ELR (cell line): ENCODE results near the gene WIZ.

Experiments used
- DNase-seq: peaks from one replicate; pipeline ENCODE4 v3.0.0-alpha.2; 2015; ENCODE audit warnings: low read depth

The WIZ gene

GRCh38 chr19:15466851-15467733 is 17.3 kb upstream of the WIZ start:
- peak; percentile 71 for DNase-seq

GRCh38 chr19:15464394-15465385 is 14.9 kb upstream of the WIZ start, which contains the start of gene RASAL3:
Gene RASAL3, minus strand, starts transcription at chr19:15464544. Its CDS starts 186 bp downstream, at chr19:15464358.
- no peak for DNase-seq

DNA sequence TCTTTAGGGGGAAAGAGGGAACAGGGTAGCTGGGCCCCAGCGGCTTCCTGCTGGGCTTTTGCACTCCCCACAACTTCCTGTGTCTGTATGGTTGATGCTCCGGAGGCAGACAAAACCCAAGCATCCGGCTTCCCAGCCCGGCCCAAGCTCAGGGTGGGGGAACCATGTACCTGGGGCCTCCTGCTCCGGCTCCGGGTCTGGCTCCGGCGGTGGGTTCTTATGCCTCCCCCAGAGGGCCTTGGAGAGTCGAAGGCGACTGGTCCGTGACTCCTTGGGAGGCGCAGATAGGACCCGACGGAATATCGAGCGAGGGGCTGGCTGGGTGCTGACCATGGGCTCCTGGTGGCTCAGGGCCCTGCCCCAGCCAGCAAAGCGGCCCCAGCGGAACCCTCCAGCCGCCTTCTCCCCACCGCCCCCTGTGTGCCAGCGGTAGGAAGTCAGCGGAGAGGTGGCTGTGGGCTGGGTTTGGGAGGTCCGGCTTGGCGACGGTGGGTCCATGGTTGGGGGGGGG is 14.2 kb upstream of the WIZ start:
- no peak for DNase-seq

DNA sequence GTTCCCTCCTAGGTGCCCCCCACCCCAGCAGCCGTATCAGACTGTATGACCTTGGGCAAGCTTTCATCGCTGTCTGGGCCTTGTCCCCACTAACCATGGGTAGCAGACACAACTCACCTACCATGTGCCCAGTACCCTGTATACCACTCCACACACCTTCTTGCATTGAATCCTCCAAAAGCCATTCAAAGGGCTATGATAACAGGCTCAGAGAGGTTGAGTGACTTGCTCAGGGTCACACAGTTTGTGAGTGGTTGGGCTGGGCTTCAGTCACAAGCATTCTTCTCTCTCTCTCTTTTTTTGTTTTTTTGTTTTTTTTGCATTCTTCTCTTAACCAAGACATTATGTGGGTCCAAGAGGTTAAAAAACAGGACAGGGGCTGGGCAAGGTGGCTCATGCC is 11.9 kb upstream of the WIZ start:
- no peak for DNase-seq

- no peak for DNase-seq
These were observed 8.1 kb upstream of the WIZ start for GRCh38 chr19:15457701-15458484.

DNA sequence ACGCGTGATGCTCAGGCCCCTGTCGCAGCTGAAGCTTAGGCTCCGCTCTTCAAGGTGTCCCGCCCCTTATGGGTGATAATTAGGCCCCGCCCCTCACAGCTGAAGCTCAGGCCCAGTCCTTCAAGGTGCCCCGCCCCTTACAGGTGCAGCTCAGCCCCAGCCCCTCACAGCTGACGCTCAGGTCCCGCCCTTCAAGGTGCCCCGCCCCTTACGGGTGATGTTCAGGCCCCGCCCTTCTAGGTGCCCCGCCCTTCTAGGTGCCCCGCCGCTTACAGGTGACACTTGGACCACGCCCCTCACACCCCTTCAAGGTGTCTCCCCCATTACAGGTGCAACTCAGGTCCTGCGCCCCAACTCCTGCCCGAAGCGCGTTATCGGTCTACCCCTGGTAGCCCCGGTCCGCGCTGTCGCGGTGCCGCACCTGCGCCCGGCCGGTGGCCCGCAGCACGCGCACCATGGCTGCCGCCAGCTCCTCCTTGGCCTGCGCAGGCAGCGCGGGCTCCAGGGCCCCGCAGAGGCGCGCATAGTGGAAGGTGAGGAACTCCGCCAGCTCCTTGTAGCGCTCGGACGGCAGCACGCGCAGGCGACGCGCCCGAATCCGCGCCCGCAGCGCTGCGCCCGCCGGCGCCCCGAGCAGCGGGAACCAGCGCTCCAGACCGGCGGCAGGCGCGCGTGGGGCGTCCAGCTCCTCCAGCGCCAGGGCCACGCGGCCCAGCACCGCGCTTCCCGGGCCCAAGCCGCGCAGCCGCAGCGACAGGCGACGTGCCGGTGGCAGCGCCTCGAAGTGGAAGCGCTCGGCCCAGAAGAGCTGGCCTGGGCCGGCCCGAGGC is 7.3 kb upstream of the WIZ start:
- no peak for DNase-seq

DNA sequence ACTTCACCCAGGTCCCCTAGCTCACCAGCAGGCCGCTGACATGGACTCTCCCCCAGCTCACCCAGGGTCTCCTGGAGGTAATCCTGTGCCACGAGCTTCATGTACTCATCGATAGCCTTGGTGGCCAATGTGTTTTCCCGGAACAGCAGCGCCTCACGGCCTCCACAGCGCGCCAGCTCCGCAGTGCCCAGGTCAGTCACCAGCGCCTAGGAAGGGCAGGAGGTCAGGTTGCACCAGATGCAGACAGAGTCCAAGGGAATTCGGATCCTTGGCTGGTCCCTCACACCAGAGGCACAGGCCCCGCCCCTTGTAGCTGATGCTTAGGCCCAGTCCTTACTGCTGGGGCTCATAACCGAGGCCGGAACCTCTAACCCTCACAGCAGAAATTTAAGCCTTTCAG is 6.7 kb upstream of the WIZ start:
- DNase-seq: no peak

- DNase-seq: no peak
These were observed 6.2 kb upstream of the WIZ start for GRCh38 chr19:15455996-15456395.

- DNase-seq: no peak
These were observed 4.4 kb upstream of the WIZ start for GRCh38 chr19:15453906-15454860.

DNA sequence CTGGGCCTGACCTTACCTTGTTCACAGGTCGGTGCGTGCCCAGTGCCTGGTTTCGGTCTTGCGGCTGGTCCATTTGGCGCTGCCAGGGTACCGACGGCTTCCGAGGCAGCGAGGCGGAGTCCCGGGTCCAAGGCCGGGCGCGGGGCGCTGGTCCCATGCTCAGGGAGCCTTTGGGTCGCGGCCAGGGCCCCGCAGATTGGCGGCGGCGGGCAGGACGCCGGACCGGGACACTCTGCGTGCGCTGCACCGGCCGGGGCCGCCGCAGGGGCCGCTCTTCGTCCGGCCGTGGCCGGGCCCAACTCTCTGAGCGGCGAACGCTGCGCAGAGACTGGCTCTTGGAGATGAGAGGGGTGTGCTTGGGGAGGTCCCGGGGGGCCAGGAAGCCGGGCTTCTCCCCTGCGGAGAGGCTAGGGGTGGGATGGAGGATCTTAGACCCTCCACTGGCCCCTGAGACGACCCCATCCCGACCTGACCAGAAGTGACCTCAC is 3.4 kb upstream of the WIZ start:
- DNase-seq: no peak

GRCh38 chr19:15452111-15453047 is 2.6 kb upstream of the WIZ start:
- DNase-seq: peak; percentile 64

DNA sequence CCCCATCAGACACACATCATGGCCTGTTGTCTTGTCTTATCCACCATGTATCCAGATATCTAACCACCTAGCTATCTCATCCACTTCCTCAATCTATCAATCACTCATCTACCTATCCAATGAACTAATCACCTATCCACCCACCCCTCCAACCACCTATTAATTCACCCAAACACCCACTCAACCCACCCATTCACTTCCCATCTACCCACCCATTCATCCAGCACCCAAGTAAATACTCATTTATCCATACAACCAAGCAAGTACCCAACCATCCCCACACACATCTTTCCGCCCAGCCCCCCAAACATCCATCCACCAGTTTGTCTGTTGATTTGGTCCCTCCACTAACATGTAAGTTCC is 753 bp upstream of the WIZ start:
- DNase-seq: no peak

GRCh38 chr19:15448778-15449619 is 757 bp downstream of the WIZ start:
- DNase-seq: peak; percentile 44

GRCh38 chr19:15448044-15448777 is 1.5 kb downstream of the WIZ start:
- no peak for DNase-seq

DNA sequence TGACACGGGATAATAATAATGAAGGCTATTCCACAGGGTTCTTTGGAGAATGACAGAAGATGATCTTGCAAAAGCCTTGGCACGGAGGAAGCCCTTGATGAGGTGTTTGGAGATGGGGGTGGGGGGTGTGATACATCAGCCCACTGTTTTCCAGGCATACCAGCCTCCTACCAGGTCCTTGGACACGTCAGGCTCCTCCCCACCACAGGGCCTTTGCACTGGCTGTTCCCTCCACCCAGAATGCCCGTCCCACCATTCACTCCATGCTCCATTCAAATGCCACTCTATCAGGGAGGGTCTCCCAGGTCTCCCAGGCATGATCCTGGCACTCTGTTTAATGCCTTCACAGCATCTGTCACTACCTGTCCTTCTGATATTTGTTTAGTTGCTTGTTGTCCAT is 2.7 kb downstream of the WIZ start:
- no peak for DNase-seq

DNA sequence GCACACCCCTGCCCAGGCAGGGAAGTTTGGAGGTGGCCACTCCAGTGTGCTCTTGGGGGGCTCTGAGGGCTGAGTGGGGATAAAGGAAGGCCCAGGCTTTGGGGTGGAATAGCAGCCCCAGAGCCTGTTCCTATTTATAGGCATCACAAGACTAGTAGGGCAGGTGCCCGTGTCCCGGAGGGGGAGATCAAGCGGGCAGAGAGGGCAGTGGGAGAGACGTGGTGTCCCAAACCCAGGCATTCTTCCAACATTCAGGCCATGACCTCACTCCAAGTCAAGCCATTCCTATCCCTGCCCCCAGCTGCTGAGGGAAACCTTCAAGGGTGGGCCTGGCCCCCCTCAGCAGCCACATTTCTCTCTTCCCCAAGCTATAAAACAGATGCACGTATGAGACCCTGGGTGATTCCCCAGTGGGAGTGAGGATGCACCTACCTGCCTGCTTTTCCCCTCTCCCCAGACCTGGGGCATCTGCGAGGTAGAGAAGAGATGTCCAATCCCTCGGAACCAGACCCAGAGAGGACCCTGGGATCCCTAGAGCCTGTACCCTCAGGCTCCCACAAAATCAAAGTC is 3.9 kb downstream of the WIZ start:
- DNase-seq: no peak
